Measurements from ENCODE around the gene SGMS1.

DNA sequence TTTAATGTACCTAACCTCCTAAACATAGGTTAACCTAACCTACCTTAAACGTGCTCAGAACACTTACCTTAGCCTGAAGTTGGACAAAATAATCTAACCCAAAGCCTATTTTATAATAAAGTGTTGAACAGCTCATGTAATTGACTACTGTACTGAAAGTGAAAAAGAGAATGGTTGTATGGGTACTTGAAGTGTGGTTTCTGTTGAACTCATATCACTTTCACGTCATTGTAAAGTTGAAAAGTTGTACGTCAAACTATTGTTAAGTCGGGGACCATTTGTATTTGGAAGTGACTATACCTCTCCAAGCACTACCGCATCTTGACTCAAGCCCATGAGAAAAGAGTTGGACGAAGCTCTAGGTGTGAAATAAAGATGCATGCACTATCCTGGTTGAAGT is 334.6 kb downstream of the SGMS1 start:
- TF ChIP-seq, protein P1, sequence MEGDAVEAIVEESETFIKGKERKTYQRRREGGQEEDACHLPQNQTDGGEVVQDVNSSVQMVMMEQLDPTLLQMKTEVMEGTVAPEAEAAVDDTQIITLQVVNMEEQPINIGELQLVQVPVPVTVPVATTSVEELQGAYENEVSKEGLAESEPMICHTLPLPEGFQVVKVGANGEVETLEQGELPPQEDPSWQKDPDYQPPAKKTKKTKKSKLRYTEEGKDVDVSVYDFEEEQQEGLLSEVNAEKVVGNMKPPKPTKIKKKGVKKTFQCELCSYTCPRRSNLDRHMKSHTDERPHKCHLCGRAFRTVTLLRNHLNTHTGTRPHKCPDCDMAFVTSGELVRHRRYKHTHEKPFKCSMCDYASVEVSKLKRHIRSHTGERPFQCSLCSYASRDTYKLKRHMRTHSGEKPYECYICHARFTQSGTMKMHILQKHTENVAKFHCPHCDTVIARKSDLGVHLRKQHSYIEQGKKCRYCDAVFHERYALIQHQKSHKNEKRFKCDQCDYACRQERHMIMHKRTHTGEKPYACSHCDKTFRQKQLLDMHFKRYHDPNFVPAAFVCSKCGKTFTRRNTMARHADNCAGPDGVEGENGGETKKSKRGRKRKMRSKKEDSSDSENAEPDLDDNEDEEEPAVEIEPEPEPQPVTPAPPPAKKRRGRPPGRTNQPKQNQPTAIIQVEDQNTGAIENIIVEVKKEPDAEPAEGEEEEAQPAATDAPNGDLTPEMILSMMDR (IDR thresholded peaks at IDR 0.05): no peak
- TF ChIP-seq POLR2A (IDR thresholded peaks at IDR 0.05): no peak
- no peak for TF ChIP-seq POLR2AphosphoS5 (IDR thresholded peaks at IDR 0.05)
- TF ChIP-seq EP300 (IDR thresholded peaks at IDR 0.05): no peak
